GM04504 (cell line): Measurements from ENCODE around the gene ALPP.
"Not testable (repeated sequence)": the region's sequence is repeated elsewhere in the genome, so short reads cannot be mapped to it uniquely, and the experiment has no call there.

Experiments used
- DNase-seq: peaks from one replicate; pipeline ENCODE4 v3.0.0-alpha.2; 2012; ENCODE audit warnings: low read depth

The ALPP gene

GRCh38 chr2:232378735-232379151 lies at the start of gene ALPP:
Gene ALPP, plus strand, starts transcription at chr2:232378751. Its CDS starts 52 bp downstream, at chr2:232378803.
- DNase-seq = not testable (repeated sequence)

GRCh38 chr2:232329716-232330067 lies 48.9 kb upstream of the ALPP start:
- DNase-seq = no peak

- no peak for DNase-seq
Measured at GRCh38 chr2:232330068-232330999, 48.2 kb upstream of the ALPP start.

- not testable (repeated sequence) for DNase-seq
Measured at GRCh38 chr2:232331061-232331460, 47.5 kb upstream of the ALPP start.

- not testable (repeated sequence) for DNase-seq
Measured at GRCh38 chr2:232331641-232332040, 46.9 kb upstream of the ALPP start.

- not testable (repeated sequence) for DNase-seq
Measured at GRCh38 chr2:232332244-232332939, 46.2 kb upstream of the ALPP start.

GRCh38 chr2:232332940-232333259 lies 45.7 kb upstream of the ALPP start:
- DNase-seq = no peak

- no peak for DNase-seq
Measured at GRCh38 chr2:232333361-232334135, 45.0 kb upstream of the ALPP start.

- not testable (repeated sequence) for DNase-seq
Measured at GRCh38 chr2:232334136-232334884, 44.2 kb upstream of the ALPP start.

- DNase-seq = not testable (repeated sequence)
Measured at GRCh38 chr2:232334885-232335205, 43.7 kb upstream of the ALPP start.

GRCh38 chr2:232335206-232335858 lies 43.2 kb upstream of the ALPP start:
- DNase-seq = not testable (repeated sequence)

GRCh38 chr2:232335859-232336215 lies 42.7 kb upstream of the ALPP start:
- no peak for DNase-seq

- DNase-seq = no peak
Measured at GRCh38 chr2:232336241-232336736, 42.3 kb upstream of the ALPP start.

GRCh38 chr2:232336981-232337720 lies 41.4 kb upstream of the ALPP start:
- no peak for DNase-seq

- DNase-seq = not testable (repeated sequence)
Measured at GRCh38 chr2:232338094-232338758, 40.3 kb upstream of the ALPP start.

GRCh38 chr2:232338759-232339106 lies 39.8 kb upstream of the ALPP start:
- no peak for DNase-seq

GRCh38 chr2:232339121-232340081 lies 39.1 kb upstream of the ALPP start:
- DNase-seq = no peak

- DNase-seq = no peak
Measured at GRCh38 chr2:232340171-232340935, 38.2 kb upstream of the ALPP start.
